OCI-LY3 (cell line): ENCODE measurements around the gene VPS41.

ENCODE experiments used
- H2AFZ ChIP-seq: fragments of 200-600, 300-600 bp; shearing (Covaris generic); 2 replicates; pipeline ENCODE4 v1.6.0; 2014; ENCODE audit warnings: antibody characterized with exemption, low read depth, low read length
- H3K27ac ChIP-seq: fragments of 200-600, 300-600 bp; sonication (generic); 2 replicates; pipeline ENCODE4 v1.5.1; 2014; ENCODE audit warnings: mild to moderate bottlenecking, low read length, moderate library complexity, mixed read lengths
- H3K27me3 ChIP-seq: fragments of 200-600, 300-600 bp; sonication (generic); 2 replicates; pipeline ENCODE4 v1.6.1; 2014; ENCODE audit warnings: low read depth, low read length, mixed read lengths
- H3K36me3 ChIP-seq: fragments of 200-600, 300-600 bp; sonication (generic); replicated peaks from 2 replicates; pipeline ENCODE3; 2014; ENCODE audit warnings: low read depth, low read length, mixed read lengths
- H3K4me1 ChIP-seq: fragments of 300-600, 200-600 bp; sonication (generic); 2 replicates; pipeline ENCODE4 v1.6.1; 2014; ENCODE audit warnings: low read length, mixed read lengths
- H3K4me2 ChIP-seq: fragments of 200-600, 300-600 bp; sonication (generic); 2 replicates; pipeline ENCODE4 v1.6.1; 2014; ENCODE audit warnings: low read length, mixed read lengths
- H3K4me3 ChIP-seq: fragments of 300-600, 200-600 bp; sonication (generic); 2 replicates; pipeline ENCODE4 v1.5.1; 2014; ENCODE audit warnings: antibody characterized with exemption, mild to moderate bottlenecking, low read length, moderate library complexity
- H3K79me2 ChIP-seq: fragments of 300-600, 200-600 bp; shearing (Covaris generic); 2 replicates; pipeline ENCODE4 v1.6.1; 2014; ENCODE audit warnings: mild to moderate bottlenecking, low read length, mixed read lengths
- H3K9ac ChIP-seq: fragments of 300-600, 200-600 bp; shearing (Covaris generic); 2 replicates; pipeline ENCODE4 v1.6.0; 2014; ENCODE audit warnings: mild to moderate bottlenecking, low read length, moderate library complexity
- H3K9me3 ChIP-seq: fragments of 200-600, 300-600 bp; shearing (Covaris generic); 2 replicates; pipeline ENCODE4 v1.6.1; 2014; ENCODE audit warnings: low read length, mixed read lengths; ENCODE audit not compliant: insufficient read depth
- H4K20me1 ChIP-seq: fragments of 200-600, 300-600 bp; sonication (generic); 2 replicates; pipeline ENCODE4 v1.6.1; 2016; ENCODE audit warnings: low read length, mixed read lengths; ENCODE audit not compliant: insufficient read depth
- EZH2phosphoT487 ChIP-seq: fragments of 200-600 bp; shearing (Covaris generic); IDR thresholded peaks from 2 replicates; pipeline ENCODE4 v1.6.1; 2018; ENCODE audit warnings: antibody characterized with exemption, mixed run types, low read depth
- TF ChIP-seq, protein P1 (sequence below): fragments of 200-600, 300-600 bp; sonication (generic); IDR thresholded peaks from 2 replicates; pipeline ENCODE4 v1.5.1; 2014; ENCODE audit warnings: antibody characterized with exemption, low read length, low read depth

The VPS41 gene

DNA sequence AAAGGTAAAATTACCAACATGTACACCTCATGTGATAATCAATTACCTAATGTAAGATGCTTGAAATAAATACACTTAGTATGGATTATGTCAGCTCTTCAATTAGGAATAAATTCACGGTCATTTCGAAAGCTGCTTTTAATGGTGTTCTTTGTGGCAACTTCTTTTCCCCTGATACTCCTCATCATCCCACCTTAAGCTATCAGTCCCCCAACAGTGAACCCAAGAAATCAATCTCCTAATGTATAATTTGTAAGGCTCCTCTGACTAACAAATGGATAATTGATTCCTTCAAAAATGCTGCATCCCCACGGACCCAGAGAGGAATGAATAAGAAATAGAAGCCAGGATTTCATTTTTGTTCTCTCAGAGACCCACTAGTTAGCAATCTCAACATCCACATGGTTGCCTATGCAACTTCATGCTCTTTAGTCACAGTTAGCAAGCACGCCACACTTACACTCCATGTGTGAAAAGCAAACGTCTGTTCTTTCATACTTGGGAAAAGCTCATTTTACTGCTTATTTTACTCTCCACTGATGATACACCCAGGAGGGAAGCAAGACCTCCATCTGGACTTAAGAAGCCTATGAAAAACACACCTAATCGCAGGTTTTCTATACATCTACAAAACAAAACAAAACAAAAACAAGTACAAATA is 70.1 kb downstream of the VPS41 start:
- Histone ChIP-seq H4K20me1 (peaks cover 3% of the 10 kb centered on the region; the same call in 1 of the 2 replicates), H3K27ac (no peak overlapping the region), H3K4me1 (no peaks in the 10 kb centered on the region), H3K79me2 (no peaks in the 10 kb centered on the region), H3K27me3 (no peaks in the 10 kb centered on the region), H3K4me3 (no peak overlapping the region), H3K36me3 (peaks cover 7% of the 10 kb centered on the region), H3K4me2 (no peak overlapping the region), H3K9ac (no peak overlapping the region), H2AFZ (no peak overlapping the region), H3K9me3 (no peaks in the 10 kb centered on the region)
- TF ChIP-seq, protein P1, sequence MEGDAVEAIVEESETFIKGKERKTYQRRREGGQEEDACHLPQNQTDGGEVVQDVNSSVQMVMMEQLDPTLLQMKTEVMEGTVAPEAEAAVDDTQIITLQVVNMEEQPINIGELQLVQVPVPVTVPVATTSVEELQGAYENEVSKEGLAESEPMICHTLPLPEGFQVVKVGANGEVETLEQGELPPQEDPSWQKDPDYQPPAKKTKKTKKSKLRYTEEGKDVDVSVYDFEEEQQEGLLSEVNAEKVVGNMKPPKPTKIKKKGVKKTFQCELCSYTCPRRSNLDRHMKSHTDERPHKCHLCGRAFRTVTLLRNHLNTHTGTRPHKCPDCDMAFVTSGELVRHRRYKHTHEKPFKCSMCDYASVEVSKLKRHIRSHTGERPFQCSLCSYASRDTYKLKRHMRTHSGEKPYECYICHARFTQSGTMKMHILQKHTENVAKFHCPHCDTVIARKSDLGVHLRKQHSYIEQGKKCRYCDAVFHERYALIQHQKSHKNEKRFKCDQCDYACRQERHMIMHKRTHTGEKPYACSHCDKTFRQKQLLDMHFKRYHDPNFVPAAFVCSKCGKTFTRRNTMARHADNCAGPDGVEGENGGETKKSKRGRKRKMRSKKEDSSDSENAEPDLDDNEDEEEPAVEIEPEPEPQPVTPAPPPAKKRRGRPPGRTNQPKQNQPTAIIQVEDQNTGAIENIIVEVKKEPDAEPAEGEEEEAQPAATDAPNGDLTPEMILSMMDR: no peak
- no peak for TF ChIP-seq EZH2phosphoT487

DNA sequence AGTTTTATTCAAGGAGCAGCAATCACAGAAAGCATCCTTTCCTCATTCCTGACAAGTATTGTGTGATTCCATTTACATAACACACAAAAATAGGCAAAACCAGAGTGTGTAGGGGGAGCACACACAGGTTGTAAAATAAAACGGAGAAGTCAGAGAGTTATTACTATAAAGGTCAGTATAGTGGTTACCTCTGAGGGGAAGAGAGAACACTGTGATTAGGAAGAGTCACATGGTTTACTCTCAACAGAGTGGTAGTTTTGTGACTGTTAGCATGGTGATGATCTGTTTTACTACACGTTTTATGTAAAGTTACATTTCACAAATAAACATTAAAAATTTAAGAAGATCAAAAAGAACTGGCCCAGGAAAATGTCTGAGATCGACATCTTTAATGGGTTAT is 74.6 kb downstream of the VPS41 start:
- Histone ChIP-seq H3K27ac (no peak overlapping the region), H3K4me2 (no peak overlapping the region), H4K20me1 (no peaks in the 10 kb centered on the region), H3K9ac (no peak overlapping the region), H3K79me2 (no peaks in the 10 kb centered on the region), H3K36me3 (peaks cover 7% of the 10 kb centered on the region), H3K4me3 (no peak overlapping the region), H3K4me1 (peaks cover 14% of the 10 kb centered on the region), H2AFZ (no peak overlapping the region), H3K27me3 (no peaks in the 10 kb centered on the region), H3K9me3 (no peaks in the 10 kb centered on the region)
- TF ChIP-seq, protein P1: no peak
- TF ChIP-seq EZH2phosphoT487: no peak

DNA sequence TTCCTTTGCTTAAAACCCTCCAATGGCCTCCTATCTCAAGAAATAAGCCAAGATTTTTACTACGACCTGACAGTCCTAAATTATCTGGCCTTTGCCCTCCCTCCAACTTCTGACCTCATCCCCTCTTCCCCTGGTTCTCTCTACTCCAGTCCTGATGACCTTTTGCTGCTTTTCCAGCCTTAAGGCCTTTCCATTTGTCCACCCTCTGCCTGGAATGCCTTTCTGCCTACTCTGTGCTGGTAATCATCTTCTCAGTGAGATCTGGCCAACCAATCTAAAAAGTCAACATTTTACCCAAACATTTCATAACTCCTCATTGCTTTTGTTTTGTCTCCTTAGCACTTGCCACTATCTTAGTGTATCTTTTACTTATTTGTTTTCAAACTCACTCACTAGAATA is 75.7 kb downstream of the VPS41 start:
- Histone ChIP-seq H3K27ac (no peak overlapping the region), H4K20me1 (no peaks in the 10 kb centered on the region), H3K4me2 (no peak overlapping the region), H3K36me3 (peaks cover 7% of the 10 kb centered on the region), H3K27me3 (no peaks in the 10 kb centered on the region), H3K9me3 (no peaks in the 10 kb centered on the region), H3K79me2 (no peaks in the 10 kb centered on the region), H3K4me3 (no peak overlapping the region), H3K4me1 (peaks cover 14% of the 10 kb centered on the region), H2AFZ (no peak overlapping the region), H3K9ac (no peak overlapping the region)
- TF ChIP-seq, protein P1: no peak
- no peak for TF ChIP-seq EZH2phosphoT487

DNA sequence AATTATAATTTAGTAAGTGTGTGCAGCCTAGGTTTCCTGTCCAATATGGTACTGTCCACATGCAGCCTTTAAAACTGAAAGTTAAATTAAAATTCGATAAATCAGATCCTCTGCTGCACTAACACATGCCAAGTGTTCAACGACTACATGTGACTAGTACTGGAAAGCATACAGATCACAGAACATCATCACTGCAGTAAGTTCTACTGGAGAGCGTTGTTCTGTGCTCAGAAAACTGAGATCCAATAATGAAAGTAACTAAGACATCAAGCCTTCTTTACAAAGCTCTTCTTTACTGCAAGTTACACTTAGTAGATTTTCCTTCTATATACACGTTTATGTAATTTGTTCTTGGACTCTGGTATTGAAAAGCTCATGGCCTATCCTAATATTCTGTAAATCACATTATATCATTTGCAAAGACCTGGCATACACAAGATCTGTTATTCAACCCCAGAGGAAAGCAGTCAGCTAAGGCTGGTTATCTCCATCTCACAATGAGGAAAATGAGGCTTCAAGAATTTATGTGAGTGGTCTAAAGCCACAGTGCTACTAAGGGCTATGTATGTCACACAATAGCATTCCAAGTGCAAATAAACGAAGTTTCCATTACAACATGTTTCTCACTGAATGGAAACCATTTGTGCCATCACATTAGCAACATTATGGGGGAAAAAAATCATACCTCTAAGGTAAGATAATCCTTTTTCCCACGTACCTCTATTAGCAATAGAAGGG is 77.6 kb downstream of the VPS41 start:
- Histone ChIP-seq H3K36me3 (no peaks in the 10 kb centered on the region), H3K4me2 (peak overlapping the region; percentile 47), H3K4me1 (peaks cover 15% of the 10 kb centered on the region), H2AFZ (no peak overlapping the region), H4K20me1 (no peaks in the 10 kb centered on the region), H3K27me3 (no peaks in the 10 kb centered on the region), H3K27ac (no peak overlapping the region), H3K79me2 (no peaks in the 10 kb centered on the region), H3K9me3 (no peaks in the 10 kb centered on the region), H3K9ac (no peak overlapping the region), H3K4me3 (no peak overlapping the region)
- no peak for TF ChIP-seq EZH2phosphoT487
- TF ChIP-seq, protein P1: no peak
